Fibroblast of the aortic adventitia (primary cell): Measurements from ENCODE around the gene NOP53. TPM values are rescaled to one million over a fixed set of nuclear protein-coding genes. Genes with fewer than 3 reads are reported as not detected.
"Not testable (repeated sequence)": the region's sequence is repeated elsewhere in the genome, so short reads cannot be mapped to it uniquely, and the experiment has no call there.

Experiments
- DNase-seq: peaks from one replicate; pipeline ENCODE4 v3.0.0-alpha.2; 2010; ENCODE audit warnings: low read depth
- H3K4me3 ChIP-seq: 2 replicates; pipeline ENCODE4 v1.5.1; 2011; ENCODE audit warnings: low read depth, mild to moderate bottlenecking, control low read depth, low read length, moderate library complexity
- total RNA-seq: library from RNA; depleted of rRNA; stranded (reverse); fragments of >200 nt; gene quantifications from 2 replicates; pipeline ENCODE4 v1.2.3, GENCODE V29; 2012; ENCODE audit warnings: low replicate concordance
- TF ChIP-seq, protein P1 (sequence below): IDR thresholded peaks from 2 replicates; pipeline ENCODE4 v1.5.1; 2011; ENCODE audit warnings: mild to moderate bottlenecking, low read length, control low read depth, inconsistent platforms; ENCODE audit not compliant: insufficient read depth

NOP53 gene
- total RNA-seq, 1 donor, result 105 TPM

DNA sequence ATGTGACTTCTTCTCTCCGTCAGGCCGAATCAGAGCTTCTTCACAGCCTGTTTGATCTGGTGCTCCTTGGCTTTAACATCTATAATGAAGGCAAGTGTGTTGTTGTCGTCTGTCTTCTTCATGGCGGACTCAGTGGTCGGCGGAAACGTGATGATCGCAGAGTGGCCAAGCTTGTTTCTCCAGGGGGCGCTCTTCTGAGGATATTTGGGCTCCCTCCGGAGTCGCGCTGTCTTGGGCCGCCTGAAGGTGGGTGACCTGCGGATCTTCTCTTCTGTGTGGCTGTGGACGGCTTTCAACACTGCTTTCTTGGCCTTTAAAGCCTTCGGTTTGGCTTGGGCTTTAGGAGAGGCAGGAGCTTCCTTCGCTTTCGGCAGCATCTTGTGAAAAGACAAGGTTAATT lies 49.2 kb downstream of the NOP53 start:
- no peak for DNase-seq
- no peak overlapping the region for H3K4me3 ChIP-seq
- TF ChIP-seq, protein P1, sequence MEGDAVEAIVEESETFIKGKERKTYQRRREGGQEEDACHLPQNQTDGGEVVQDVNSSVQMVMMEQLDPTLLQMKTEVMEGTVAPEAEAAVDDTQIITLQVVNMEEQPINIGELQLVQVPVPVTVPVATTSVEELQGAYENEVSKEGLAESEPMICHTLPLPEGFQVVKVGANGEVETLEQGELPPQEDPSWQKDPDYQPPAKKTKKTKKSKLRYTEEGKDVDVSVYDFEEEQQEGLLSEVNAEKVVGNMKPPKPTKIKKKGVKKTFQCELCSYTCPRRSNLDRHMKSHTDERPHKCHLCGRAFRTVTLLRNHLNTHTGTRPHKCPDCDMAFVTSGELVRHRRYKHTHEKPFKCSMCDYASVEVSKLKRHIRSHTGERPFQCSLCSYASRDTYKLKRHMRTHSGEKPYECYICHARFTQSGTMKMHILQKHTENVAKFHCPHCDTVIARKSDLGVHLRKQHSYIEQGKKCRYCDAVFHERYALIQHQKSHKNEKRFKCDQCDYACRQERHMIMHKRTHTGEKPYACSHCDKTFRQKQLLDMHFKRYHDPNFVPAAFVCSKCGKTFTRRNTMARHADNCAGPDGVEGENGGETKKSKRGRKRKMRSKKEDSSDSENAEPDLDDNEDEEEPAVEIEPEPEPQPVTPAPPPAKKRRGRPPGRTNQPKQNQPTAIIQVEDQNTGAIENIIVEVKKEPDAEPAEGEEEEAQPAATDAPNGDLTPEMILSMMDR, result no peak

DNA sequence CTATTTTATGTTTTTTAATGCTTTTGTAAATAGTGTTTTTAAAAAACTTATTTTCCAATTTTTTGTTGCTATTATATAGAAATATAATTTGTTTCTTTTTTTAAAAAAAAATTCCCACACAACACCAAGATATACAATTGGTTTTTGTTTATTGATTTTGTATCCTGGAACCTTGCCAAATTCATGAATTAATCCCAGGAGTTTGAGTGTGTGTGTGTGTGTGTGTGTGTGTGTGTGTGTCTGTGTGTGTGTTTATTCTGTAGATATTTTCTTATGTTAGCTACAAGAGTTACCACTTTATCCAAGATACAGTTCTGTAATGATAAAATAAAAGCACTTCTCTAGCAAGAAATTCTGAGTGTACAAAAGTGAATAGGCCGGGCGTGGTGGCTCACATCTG lies 51.4 kb downstream of the NOP53 start:
- TF ChIP-seq, protein P1, result no peak
- no peak for DNase-seq
- no peak overlapping the region for H3K4me3 ChIP-seq

DNA sequence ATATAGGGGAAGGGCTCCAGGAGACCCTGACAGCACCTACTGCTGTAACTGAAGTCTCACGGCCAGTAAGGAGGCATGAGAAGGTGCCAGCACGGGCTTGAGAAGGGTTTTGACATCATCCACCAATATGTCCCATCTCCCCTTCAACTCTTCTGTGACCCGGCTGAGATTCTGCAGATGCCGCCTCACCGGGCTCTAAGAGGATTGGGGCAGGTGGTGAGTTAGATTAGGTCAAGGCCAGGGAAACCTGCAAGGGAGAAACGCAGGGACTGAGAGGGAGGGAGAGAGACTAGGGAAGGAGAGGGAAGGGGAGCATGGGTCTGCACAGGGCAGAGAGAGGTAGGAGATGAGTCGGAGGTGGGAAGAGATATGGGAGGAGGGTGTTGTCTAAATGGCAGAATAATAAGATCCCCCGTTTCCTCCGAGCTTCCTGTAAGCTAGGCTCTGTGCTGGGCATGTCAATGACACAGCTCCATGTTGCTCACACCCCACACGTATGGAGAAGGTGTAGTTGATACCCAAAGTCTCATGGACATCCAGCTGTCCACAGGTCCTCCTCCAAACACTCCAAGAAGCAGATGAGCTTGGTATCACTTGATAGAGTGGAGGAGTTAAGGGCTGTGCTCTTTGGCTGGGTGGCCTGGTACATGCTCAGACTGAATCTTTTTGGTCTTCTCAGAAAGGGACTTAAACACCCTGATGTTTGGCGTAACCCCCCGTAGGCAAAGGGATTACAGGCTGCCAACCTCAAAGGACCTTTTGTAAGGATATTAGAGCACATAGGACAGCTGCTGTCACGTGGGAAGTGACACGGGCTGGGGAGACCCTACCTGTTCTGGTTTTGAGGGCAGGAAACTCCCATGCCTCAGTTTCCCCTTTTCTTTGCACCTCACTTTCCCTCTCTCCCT lies 52.9 kb downstream of the NOP53 start:
- DNase-seq, result no peak
- no peak overlapping the region for H3K4me3 ChIP-seq
- TF ChIP-seq, protein P1, result no peak

DNA sequence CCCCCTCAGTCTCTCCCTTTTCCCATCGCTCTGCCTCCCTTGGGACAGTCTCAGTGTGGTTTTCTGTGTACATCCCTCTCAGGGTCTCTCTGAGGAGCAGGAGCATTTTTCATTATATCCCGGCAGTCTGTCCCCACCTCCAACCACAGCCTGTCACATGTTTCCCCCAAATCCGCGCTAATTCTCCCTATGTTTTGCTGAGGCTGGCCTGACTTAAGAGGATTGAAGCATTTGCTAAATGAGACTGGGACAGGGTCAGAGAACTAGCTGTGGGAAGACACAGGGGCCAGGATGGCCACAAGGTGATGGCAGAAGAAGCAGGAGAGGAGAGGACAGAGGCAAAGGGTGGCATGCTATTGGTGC lies 53.5 kb downstream of the NOP53 start:
- no peak overlapping the region for H3K4me3 ChIP-seq
- TF ChIP-seq, protein P1, result no peak
- DNase-seq, result no peak

DNA sequence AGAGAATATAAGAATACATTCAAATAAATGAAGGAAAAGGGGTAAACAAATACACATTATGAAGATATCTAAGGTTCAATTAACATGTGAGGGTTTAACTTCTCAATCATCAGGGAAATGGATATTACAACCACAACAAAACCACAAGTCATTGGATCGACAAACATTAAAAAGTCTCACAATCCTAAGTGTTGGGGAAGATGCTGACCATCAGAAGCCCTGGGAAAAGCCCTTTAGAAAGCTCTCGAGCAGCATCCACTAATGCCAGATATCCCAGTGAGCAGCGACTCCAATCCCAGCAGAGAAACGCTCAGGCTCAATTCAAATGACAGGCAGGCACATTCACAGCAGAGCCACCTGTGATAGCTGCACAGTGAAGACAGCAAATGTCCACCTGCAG lies 55.9 kb downstream of the NOP53 start:
- TF ChIP-seq, protein P1, result no peak
- H3K4me3 ChIP-seq, result no peak overlapping the region
- DNase-seq, result no peak

DNA sequence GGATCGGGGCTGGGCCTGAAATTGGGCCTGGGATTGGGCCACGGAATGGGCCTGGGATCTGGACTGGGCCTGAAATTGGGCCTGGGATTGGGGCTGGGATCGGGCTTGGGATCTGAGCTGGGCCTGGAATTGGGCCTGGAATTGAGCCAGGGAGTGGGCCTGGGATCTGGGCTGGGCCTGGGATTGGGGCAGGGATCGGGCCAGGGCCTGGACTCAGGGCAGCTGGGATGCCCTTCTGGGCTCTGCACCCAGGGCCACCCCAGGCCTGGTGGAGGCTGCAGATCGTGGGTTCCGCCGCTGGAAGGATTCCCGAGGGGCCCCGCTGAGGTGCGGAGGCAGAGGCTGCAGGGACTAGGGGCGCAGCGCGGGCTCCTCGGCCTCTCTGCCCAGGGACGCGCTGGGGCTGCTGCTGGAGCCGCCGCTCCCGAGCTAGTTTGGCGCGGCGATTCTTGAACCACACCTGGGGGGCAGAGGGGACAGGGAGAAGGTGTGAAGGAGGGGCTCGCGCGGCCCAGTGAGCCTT lies 57.2 kb downstream of the NOP53 start:
- TF ChIP-seq, protein P1, result no peak
- H3K4me3 ChIP-seq, result no peak overlapping the region
- DNase-seq, result no peak

DNA sequence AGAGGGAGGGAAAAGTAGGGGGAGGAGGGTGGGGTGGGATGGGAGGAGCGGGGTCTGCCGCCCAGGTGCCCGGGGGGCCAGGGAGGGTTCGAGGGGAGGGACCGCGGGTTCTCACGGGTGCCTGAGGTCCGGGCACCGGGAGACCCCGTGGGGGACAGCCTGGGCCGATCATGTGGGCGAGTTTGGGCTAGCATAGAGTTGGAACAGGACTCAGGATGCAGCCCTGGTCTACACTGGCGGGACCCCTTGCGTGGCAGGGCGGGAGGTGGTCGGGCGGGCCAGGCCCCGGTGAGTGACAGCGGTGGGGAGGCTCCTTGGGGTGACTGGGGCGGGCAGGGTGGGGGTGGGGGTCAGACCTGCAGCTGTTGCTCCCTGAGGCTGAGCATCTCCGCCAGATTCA lies 57.8 kb downstream of the NOP53 start:
- DNase-seq, H3K4me3 ChIP-seq: not testable (repeated sequence)

DNA sequence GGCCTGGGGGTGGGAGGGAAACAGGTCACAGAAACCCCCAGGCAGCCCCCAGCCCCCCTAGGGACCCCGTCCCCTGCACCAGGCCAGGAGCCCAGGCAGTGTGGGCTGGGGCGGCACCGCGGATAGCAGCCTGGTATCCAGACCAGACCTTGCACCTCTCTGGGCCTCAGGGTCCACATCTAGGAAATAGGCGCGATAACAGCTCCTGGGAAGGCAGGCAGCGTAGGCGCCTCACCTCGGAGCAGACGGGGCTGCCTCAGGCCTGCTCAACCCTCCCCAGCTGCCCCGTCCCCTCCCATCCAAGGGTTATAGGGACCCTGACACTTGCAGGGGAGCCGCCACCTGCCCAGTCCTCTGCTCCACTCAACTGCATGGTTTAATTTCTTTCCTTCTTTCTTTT lies 58.3 kb downstream of the NOP53 start:
- H3K4me3 ChIP-seq, DNase-seq: not testable (repeated sequence)

DNA sequence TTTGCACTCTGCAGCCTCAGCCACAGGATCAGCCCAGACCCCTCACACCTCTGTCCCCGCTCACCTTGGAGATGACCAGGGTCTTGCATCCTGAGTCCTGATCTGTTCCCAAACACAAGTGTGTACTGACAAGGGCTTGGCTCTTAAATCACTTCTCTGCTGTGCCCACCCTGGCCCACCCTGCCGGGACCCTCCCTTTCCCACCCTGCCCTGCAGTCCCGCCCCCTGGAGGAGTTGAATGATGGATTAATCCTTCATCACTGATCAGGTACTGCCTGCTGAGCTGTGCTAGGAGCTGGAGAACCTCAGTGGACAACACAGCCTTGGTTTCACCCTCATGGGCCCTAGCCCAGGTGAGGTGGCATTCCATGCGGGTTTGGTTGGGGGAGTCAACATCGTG lies 59.1 kb downstream of the NOP53 start, which contains the start of gene TPRX1:
Gene TPRX1 (minus strand): TSS at position 101 of the 400 bp plus-strand sequence. CDS start 12 bp downstream, at position 89.
- not testable (repeated sequence) for DNase-seq, H3K4me3 ChIP-seq
